Body of pancreas (tissue), 4 donors: ENCODE measurements around the gene SBNO2. TPM values are rescaled to one million over a fixed set of nuclear protein-coding genes. Genes with fewer than 3 reads are reported as not detected.

Experiments used
- ATAC-seq: fragments of 150-250 bp; one replicate; pipeline ENCODE4 v1.9.1; 2016
- DNase-seq, 4 donors: peaks; one replicate each; pipeline ENCODE4 v3.0.0-alpha.2; 2019
- H3K27ac ChIP-seq, 4 donors: fragments of 200-600 bp; sonication (generic); 1 replicate in 3 of 4; 2 replicates in 1 of 4; pipeline versions ENCODE4 v1.5.1 to v1.6.1; 2016 to 2019; ENCODE audit warnings: mild to moderate bottlenecking in 1 of 4, mixed read lengths in 1 of 4, moderate library complexity in 1 of 4
- H3K27me3 ChIP-seq, 2 donors: fragments of 200-600 bp; sonication (generic); one replicate each; pipeline ENCODE4 v1.6.0; 2016; ENCODE audit warnings: mild to moderate bottlenecking in 1 of 2
- H3K36me3 ChIP-seq, 2 donors: fragments of 200-600 bp; sonication (generic); replicated peaks in 1 of 2; 2 replicates each; pipeline ENCODE4 v1.5.1; 2016; ENCODE audit warnings: low read depth in 2 of 2; ENCODE audit not compliant: insufficient read depth in 1 of 2
- H3K4me1 ChIP-seq: fragments of 200-600 bp; sonication (generic); one replicate; pipeline ENCODE4 v1.6.0; 2016
- H3K4me3 ChIP-seq, 2 donors: fragments of 200-600 bp; sonication (generic); 1 replicate in 1 of 2; 2 replicates in 1 of 2; pipeline ENCODE4 v1.5.1; 2016 to 2019
- H3K9me3 ChIP-seq, 3 donors: fragments of 200-600 bp; sonication (generic); 1 replicate in 2 of 3; 2 replicates in 1 of 3; pipeline ENCODE4 v1.5.1; 2016
- CTCF ChIP-seq, 7 experiments: fragments of 450-650 bp in 4 of 7; fragments of 200-600 bp in 3 of 7; sonication (generic) in 3 of 7; IDR thresholded peaks; one replicate each; pipeline ENCODE4 v1.5.1; 2016 to 2019; ENCODE audit warnings: antibody characterized with exemption in 7 of 7
- POLR2A ChIP-seq, 3 donors: fragments of 450-650 bp; IDR thresholded peaks; one replicate each; pipeline ENCODE4 v1.6.1; 2016; ENCODE audit warnings: antibody characterized with exemption in 3 of 3, mild to moderate bottlenecking in 2 of 3
- WGBS, 2 donors: methylation state at CpG; one replicate each; pipeline ENCODE4 v1.1.5; 2017; 5-methylcytosine and 5-hydroxymethylcytosine counted together
- intact Hi-C: fragments of 100-400 bp; cut with DNase I; formaldehyde crosslinking; loops from one replicate; pipeline ENCODE4 v1.15.1; 2023
- total RNA-seq, 2 donors: library from RNA; depleted of rRNA; stranded (reverse); fragments of >200 nt; gene quantifications; one replicate each; pipeline ENCODE4 v1.1.0, GENCODE V29; 2016

Gene SBNO2
- total RNA-seq, 2 donors from 2014 or later = 14.0 to 30.7 TPM

GRCh38 chr19:1060689-1061088 lies 113.4 kb downstream of the SBNO2 start:
- TF ChIP-seq POLR2A (IDR thresholded peaks at IDR 0.05) = no peak
- no peak for TF ChIP-seq CTCF (IDR thresholded peaks at IDR 0.05)
- no peak for DNase-seq
- H3K27ac ChIP-seq = no peak overlapping the region
- no peaks in the 10 kb centered on the region for H3K9me3 ChIP-seq
- H3K27me3 ChIP-seq = no peaks in the 10 kb centered on the region
- H3K36me3 ChIP-seq = no peaks in the 10 kb centered on the region
- H3K4me1 ChIP-seq = peaks cover 17% of the 10 kb centered on the region
- intact Hi-C loops = no loop called here
- no peak for ATAC-seq
- WGBS, 2 donors = 77 to 89% methylated on average over 1 to 5 of the region's 5 CpGs
- no peak overlapping the region for H3K4me3 ChIP-seq

- TF ChIP-seq POLR2A (IDR thresholded peaks at IDR 0.05) = no peak
- TF ChIP-seq CTCF (IDR thresholded peaks at IDR 0.05) = no peak
- no peaks in the 10 kb centered on the region for H3K4me1 ChIP-seq
Observed at GRCh38 chr19:1058112-1058511, 116.0 kb downstream of the SBNO2 start.

More at GRCh38 chr19:1058112-1058511, 116.0 kb downstream of the SBNO2 start:
- Histone ChIP-seq H3K9me3 (no peaks in the 10 kb centered on the region), H3K27ac (no peak overlapping the region), H3K4me3 (no peak overlapping the region), H3K27me3 (no peaks in the 10 kb centered on the region), H3K36me3 (no peaks in the 10 kb centered on the region)
- 92 to 93% methylated on average over 4 to 5 of the region's 5 CpGs for WGBS, 2 donors
- DNase-seq (no peak), ATAC-seq (no peak)
- intact Hi-C loops = no loop called here

Other genes with a start within 250 kb of the SBNO2 start
- gene ARID3A, start 248.2 kb downstream of the SBNO2 start, total RNA-seq = 1 to 10 TPM; 3.1 to 5.9 TPM
- 10 to 100 TPM; 15.3 to 53.1 TPM for gene WDR18, start 189.9 kb downstream of the SBNO2 start, total RNA-seq
- under 1 TPM in 1 of 2 donors, not detected in 1; 0.26 TPM for gene GRIN3B, start 173.8 kb downstream of the SBNO2 start, total RNA-seq
- gene TMEM259, start 153.1 kb downstream of the SBNO2 start, total RNA-seq = 100 to 1,000 TPM; 142 to 306 TPM
- gene RNU6-2, start 152.7 kb downstream of the SBNO2 start, total RNA-seq = not detected
- gene CNN2, start 147.7 kb downstream of the SBNO2 start, total RNA-seq = 10 to 100 TPM; 30.7 to 42.5 TPM
- gene ABCA7, start 134.2 kb downstream of the SBNO2 start, total RNA-seq = 10 to 100 TPM; 33.7 to 87.3 TPM
- gene ARHGAP45, start 107.1 kb downstream of the SBNO2 start, total RNA-seq = 10 to 100 TPM; 13.2 to 23.4 TPM
- gene POLR2E, start 78.9 kb downstream of the SBNO2 start, total RNA-seq = 10 to 100 TPM; 24.9 to 78.1 TPM
- 100 to 1,000 TPM; 152 to 157 TPM for gene GPX4, start 70.3 kb downstream of the SBNO2 start, total RNA-seq
- gene STK11, start 31.5 kb upstream of the SBNO2 start, total RNA-seq = 10 to 100 TPM; 49.0 to 68.6 TPM
- gene CBARP, start 63.7 kb upstream of the SBNO2 start, total RNA-seq = under 1 TPM; 0.33 to 0.78 TPM
- gene ATP5F1D, start 67.5 kb upstream of the SBNO2 start, total RNA-seq = 100 to 1,000 TPM; 156 to 157 TPM
- 10 to 100 TPM; 36.3 to 43.5 TPM for gene MIDN, start 74.3 kb upstream of the SBNO2 start, total RNA-seq
- gene CIRBP, start 95.1 kb upstream of the SBNO2 start, total RNA-seq = 100 to 1,000 TPM; 582 to 630 TPM
- gene FAM174C, start 101.3 kb upstream of the SBNO2 start, total RNA-seq = 10 to 100 TPM; 48.0 to 63.9 TPM
- not detected for gene EFNA2, start 111.6 kb upstream of the SBNO2 start, total RNA-seq
- 10 to 100 TPM; 59.9 to 87.7 TPM for gene NDUFS7, start 209.6 kb upstream of the SBNO2 start, total RNA-seq
- 100 to 1,000 TPM in 1 of 2 donors, 10 to 100 TPM in 1; 70.2 to 129 TPM for gene GAMT, start 227.3 kb upstream of the SBNO2 start, total RNA-seq
- gene DAZAP1, start 233.3 kb upstream of the SBNO2 start, total RNA-seq = 10 to 100 TPM; 25.4 to 63.3 TPM